ENCODE data around the gene AQP6.

DNA sequence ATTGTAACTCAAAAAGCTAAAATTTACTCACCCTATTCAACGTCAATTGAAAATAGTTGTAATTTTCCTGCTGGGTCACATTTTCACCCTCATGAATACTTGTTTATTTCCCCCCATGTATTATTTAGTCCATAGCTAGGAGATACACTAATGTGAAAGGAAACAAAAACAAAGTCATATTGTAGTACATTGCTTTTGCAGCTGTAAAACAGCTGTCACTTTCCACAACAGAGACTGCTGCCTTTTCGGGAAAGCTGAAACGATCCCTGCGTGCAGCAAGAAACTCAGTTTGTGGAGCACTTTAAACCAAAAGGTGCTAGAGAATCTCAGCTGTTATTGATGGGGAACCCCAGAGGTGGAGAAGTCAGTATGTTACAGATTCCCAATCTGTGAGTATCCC is 48.3 kb downstream of the AQP6 start:
- TF ChIP-seq CTCF (IDR thresholded peaks at IDR 0.05) = no peak
- no peak for TF ChIP-seq POLR2A (IDR thresholded peaks at IDR 0.05)
